ENCODE data around the gene ABRAXAS1.

The ABRAXAS1 gene

GRCh38 chr4:83449009-83449408 is 35.9 kb downstream of the ABRAXAS1 start:
- Histone ChIP-seq H3K27me3 (ENCODE audit: insufficient read depth, low read length) (no peaks in the 10 kb centered on the region), H3K4me1 (ENCODE audit: control insufficient read depth, insufficient read depth, low read length, unreplicated experiment) (peaks cover 10% of the 10 kb centered on the region), H3K4me3 (ENCODE audit: low read depth, low read length) (no peak overlapping the region), H3K79me2 (ENCODE audit: control insufficient read depth, insufficient read depth, low read length, unreplicated experiment) (peaks cover 14% of the 10 kb centered on the region), H3K27ac (ENCODE audit: low read depth, low read length) (no peak overlapping the region), H2AFZ (ENCODE audit: low read length, unreplicated experiment) (no peak overlapping the region), H3K36me3 (ENCODE audit: insufficient read depth, low read length) (peaks cover 15% of the 10 kb centered on the region)

DNA sequence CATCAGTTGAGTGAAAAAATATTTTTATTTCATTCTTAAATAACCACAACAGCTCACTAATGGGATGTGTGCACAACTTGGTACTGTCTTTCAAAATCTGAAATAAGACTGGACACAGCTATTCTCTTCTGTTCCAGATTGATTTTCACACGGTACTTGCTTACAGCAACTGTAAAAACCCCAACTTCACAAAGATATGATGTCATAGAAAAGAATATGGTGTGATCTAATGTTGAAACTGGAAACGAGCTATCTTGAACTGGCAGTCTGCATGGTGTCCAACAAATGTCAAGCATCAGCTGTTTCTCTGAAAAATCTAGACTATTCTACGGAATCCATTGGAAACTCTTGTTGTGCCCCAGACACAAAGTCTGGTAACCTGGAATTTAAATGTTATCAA is 44.0 kb downstream of the ABRAXAS1 start:
- Histone ChIP-seq H2AFZ (ENCODE audit: low read length, unreplicated experiment) (no peak overlapping the region), H3K79me2 (ENCODE audit: control insufficient read depth, insufficient read depth, low read length, unreplicated experiment) (no peaks in the 10 kb centered on the region), H3K36me3 (ENCODE audit: insufficient read depth, low read length) (0 out of 2 replicates have a peak, but pooled peaks cover 3% of the 10 kb centered on the region), H3K4me3 (ENCODE audit: low read depth, low read length) (no peak overlapping the region), H3K27ac (ENCODE audit: low read depth, low read length) (no peak overlapping the region), H3K27me3 (ENCODE audit: insufficient read depth, low read length) (no peaks in the 10 kb centered on the region), H3K4me1 (ENCODE audit: control insufficient read depth, insufficient read depth, low read length, unreplicated experiment) (no peaks in the 10 kb centered on the region)

DNA sequence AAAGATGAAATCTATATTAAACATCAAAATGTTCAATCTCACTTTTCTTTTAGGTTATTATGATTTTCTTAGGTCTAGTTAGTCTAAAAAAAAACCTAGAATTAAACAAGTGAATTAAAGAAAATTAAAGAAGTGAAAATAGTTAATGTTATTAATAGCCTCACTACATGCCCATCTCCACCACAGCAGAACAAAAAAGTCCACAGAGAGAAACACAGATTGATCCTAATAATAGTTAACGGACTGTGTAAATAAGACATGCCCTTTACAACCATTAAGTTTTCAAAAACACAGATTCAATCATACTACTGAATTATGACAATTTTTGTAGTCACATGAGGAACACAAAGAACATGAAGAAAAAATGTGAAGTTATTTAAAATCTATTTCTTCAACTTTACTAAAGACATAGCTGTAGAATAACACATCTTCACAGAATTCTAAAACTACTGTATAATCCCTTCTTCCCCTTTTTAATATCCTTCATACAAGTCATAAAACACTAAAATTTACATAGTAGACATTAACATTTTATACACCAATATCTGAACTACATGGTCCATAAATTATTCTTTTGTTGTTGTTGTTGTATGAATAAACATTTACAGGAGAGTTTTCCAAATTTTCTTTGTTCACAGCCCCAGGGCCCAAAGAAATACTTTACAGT is 44.6 kb downstream of the ABRAXAS1 start:
- Histone ChIP-seq H3K4me3 (ENCODE audit: low read depth, low read length) (no peak overlapping the region), H3K27me3 (ENCODE audit: insufficient read depth, low read length) (no peaks in the 10 kb centered on the region), H3K27ac (ENCODE audit: low read depth, low read length) (no peak overlapping the region), H3K36me3 (ENCODE audit: insufficient read depth, low read length) (0 out of 2 replicates have a peak, but pooled peaks cover 3% of the 10 kb centered on the region), H2AFZ (ENCODE audit: low read length, unreplicated experiment) (no peak overlapping the region), H3K79me2 (ENCODE audit: control insufficient read depth, insufficient read depth, low read length, unreplicated experiment) (no peaks in the 10 kb centered on the region), H3K4me1 (ENCODE audit: control insufficient read depth, insufficient read depth, low read length, unreplicated experiment) (no peaks in the 10 kb centered on the region)

DNA sequence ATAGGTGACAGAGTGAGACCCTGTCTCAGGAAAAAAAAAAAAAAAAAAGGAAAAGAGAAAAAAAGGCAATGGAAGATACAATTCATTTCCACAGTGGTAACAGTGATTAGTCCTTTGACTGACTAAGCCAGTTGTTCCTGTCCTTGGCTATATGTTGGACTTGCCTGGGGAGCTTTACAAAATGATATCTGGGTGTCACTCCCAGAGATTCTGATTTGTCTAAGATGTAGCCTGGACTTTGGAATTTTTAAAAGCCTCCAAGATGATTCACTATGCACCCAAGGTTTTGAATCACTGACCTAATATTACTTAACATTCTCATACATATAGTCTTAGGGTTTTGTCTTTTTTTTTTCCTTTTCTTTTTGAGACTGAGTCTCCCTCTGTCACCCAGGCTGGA is 46.2 kb downstream of the ABRAXAS1 start:
- H3K27me3 ChIP-seq (ENCODE audit: insufficient read depth, low read length) = no peaks in the 10 kb centered on the region
- H3K27ac ChIP-seq (ENCODE audit: low read depth, low read length) = no peak overlapping the region
- no peaks in the 10 kb centered on the region for H3K79me2 ChIP-seq (ENCODE audit: control insufficient read depth, insufficient read depth, low read length, unreplicated experiment)
- H3K36me3 ChIP-seq (ENCODE audit: insufficient read depth, low read length) = 0 out of 2 replicates have a peak, but pooled peaks cover 3% of the 10 kb centered on the region
- no peaks in the 10 kb centered on the region for H3K4me1 ChIP-seq (ENCODE audit: control insufficient read depth, insufficient read depth, low read length, unreplicated experiment)
- H2AFZ ChIP-seq (ENCODE audit: low read length, unreplicated experiment) = no peak overlapping the region
- H3K4me3 ChIP-seq (ENCODE audit: low read depth, low read length) = no peak overlapping the region

- H3K4me1 ChIP-seq (ENCODE audit: control insufficient read depth, insufficient read depth, low read length, unreplicated experiment) = no peaks in the 10 kb centered on the region
- H3K36me3 ChIP-seq (ENCODE audit: insufficient read depth, low read length) = peaks cover 3% of the 10 kb centered on the region; the same call in 1 of the 2 replicates
- H2AFZ ChIP-seq (ENCODE audit: low read length, unreplicated experiment) = no peak overlapping the region
- H3K79me2 ChIP-seq (ENCODE audit: control insufficient read depth, insufficient read depth, low read length, unreplicated experiment) = no peaks in the 10 kb centered on the region
- H3K27me3 ChIP-seq (ENCODE audit: insufficient read depth, low read length) = no peaks in the 10 kb centered on the region
- no peak overlapping the region for H3K4me3 ChIP-seq (ENCODE audit: low read depth, low read length)
- no peak overlapping the region for H3K27ac ChIP-seq (ENCODE audit: low read depth, low read length)
These were observed 48.2 kb downstream of the ABRAXAS1 start for GRCh38 chr4:83436680-83437079.

- no peaks in the 10 kb centered on the region for H3K4me1 ChIP-seq (ENCODE audit: control insufficient read depth, insufficient read depth, low read length, unreplicated experiment)
- H2AFZ ChIP-seq (ENCODE audit: low read length, unreplicated experiment) = no peak overlapping the region
- H3K4me3 ChIP-seq (ENCODE audit: low read depth, low read length) = no peak overlapping the region
- H3K36me3 ChIP-seq (ENCODE audit: insufficient read depth, low read length) = no peaks in the 10 kb centered on the region; the same call in 1 of the 2 replicates
- H3K79me2 ChIP-seq (ENCODE audit: control insufficient read depth, insufficient read depth, low read length, unreplicated experiment) = no peaks in the 10 kb centered on the region
- no peaks in the 10 kb centered on the region for H3K27me3 ChIP-seq (ENCODE audit: insufficient read depth, low read length)
- no peak overlapping the region for H3K27ac ChIP-seq (ENCODE audit: low read depth, low read length)
These were observed 53.7 kb downstream of the ABRAXAS1 start for GRCh38 chr4:83431200-83431599.

DNA sequence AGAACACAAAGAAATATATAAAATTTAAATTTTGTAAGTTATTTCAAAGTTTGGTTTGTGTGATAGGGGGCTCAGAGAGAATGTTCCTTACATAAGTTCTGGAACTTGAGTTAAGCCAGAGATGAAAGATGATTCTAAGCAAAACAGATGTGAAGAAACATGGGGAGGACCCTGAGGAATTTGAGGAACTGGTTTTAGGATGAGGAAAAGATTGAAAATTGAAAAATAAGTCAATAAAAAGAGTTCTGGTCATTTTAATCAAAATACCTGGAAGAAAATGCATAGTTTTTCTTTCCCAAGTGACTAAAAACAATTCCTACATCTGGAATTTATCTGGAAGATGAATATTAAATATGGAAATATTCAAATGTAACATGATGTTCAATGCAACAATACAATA is 66.7 kb downstream of the ABRAXAS1 start:
- no peaks in the 10 kb centered on the region for H3K27me3 ChIP-seq (ENCODE audit: insufficient read depth, low read length)
- peaks cover 8% of the 10 kb centered on the region for H3K36me3 ChIP-seq (ENCODE audit: insufficient read depth, low read length)
- H3K79me2 ChIP-seq (ENCODE audit: control insufficient read depth, insufficient read depth, low read length, unreplicated experiment) = no peaks in the 10 kb centered on the region
- no peak overlapping the region for H2AFZ ChIP-seq (ENCODE audit: low read length, unreplicated experiment)
- H3K4me3 ChIP-seq (ENCODE audit: low read depth, low read length) = no peak overlapping the region
- no peaks in the 10 kb centered on the region for H3K4me1 ChIP-seq (ENCODE audit: control insufficient read depth, insufficient read depth, low read length, unreplicated experiment)
- no peak overlapping the region for H3K27ac ChIP-seq (ENCODE audit: low read depth, low read length)

- H3K79me2 ChIP-seq (ENCODE audit: control insufficient read depth, insufficient read depth, low read length, unreplicated experiment) = no peaks in the 10 kb centered on the region
- H3K4me1 ChIP-seq (ENCODE audit: control insufficient read depth, insufficient read depth, low read length, unreplicated experiment) = no peaks in the 10 kb centered on the region
- no peak overlapping the region for H2AFZ ChIP-seq (ENCODE audit: low read length, unreplicated experiment)
- no peak overlapping the region for H3K4me3 ChIP-seq (ENCODE audit: low read depth, low read length)
- H3K27ac ChIP-seq (ENCODE audit: low read depth, low read length) = no peak overlapping the region
- no peaks in the 10 kb centered on the region for H3K27me3 ChIP-seq (ENCODE audit: insufficient read depth, low read length)
- H3K36me3 ChIP-seq (ENCODE audit: insufficient read depth, low read length) = peaks cover 8% of the 10 kb centered on the region
These were observed 67.3 kb downstream of the ABRAXAS1 start for GRCh38 chr4:83417566-83417965.

DNA sequence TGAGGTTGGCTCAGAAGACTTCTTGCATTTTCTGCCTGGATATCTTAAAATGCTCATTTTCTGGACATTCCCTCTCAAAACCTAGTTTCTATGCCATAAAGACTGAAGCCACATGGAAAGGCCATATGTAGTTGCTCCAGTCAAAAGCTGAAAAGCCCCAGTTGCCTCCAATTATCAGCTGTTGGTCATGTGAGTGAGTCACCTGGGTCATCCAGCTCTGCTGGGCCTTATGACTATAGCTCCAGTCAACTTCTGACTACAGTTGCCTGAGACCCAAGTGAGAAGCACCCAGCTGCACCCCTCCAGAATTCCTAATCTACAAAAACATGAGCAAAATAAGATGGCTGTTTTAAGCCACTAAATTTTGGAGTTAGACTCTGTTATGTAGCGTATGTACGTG is 71.2 kb downstream of the ABRAXAS1 start:
- Histone ChIP-seq H3K79me2 (ENCODE audit: control insufficient read depth, insufficient read depth, low read length, unreplicated experiment) (no peaks in the 10 kb centered on the region), H3K27ac (ENCODE audit: low read depth, low read length) (no peak overlapping the region), H3K36me3 (ENCODE audit: insufficient read depth, low read length) (peaks cover 4% of the 10 kb centered on the region; the same call in 1 of the 2 replicates), H3K4me1 (ENCODE audit: control insufficient read depth, insufficient read depth, low read length, unreplicated experiment) (no peaks in the 10 kb centered on the region), H2AFZ (ENCODE audit: low read length, unreplicated experiment) (no peak overlapping the region), H3K4me3 (ENCODE audit: low read depth, low read length) (no peak overlapping the region), H3K27me3 (ENCODE audit: insufficient read depth, low read length) (no peaks in the 10 kb centered on the region)
